Measurements from ENCODE around the gene EIF2B5.

The EIF2B5 gene

GRCh38 chr3:184155644-184156521 is 20.7 kb downstream of the EIF2B5 start:
- Histone ChIP-seq H3K27me3 (ENCODE audit: insufficient read depth, low read length, poor library complexity) (no peaks in the 10 kb centered on the region), H2AFZ (ENCODE audit: low read depth, low read length) (peak overlapping the region; percentile 88), H3K4me2 (ENCODE audit: insufficient read depth, low read length) (peak overlapping the region; percentile 99), H3K36me3 (ENCODE audit: insufficient read depth, low read length) (peaks cover 12% of the 10 kb centered on the region), H3K9ac (ENCODE audit: low read depth, low read length) (peak overlapping the region; percentile 74), H3K4me3 (ENCODE audit: low read depth in 1 of 2, low read length in 2 of 2) (peak overlapping the region; percentile 74 to 85), H3K9me3 (ENCODE audit: insufficient read depth, low read length, severe bottlenecking) (no peaks in the 10 kb centered on the region), H4K20me1 (ENCODE audit: insufficient read depth, low read length) (peaks cover 28% of the 10 kb centered on the region), H3K27ac (ENCODE audit: low read length) (peak overlapping the region; percentile 79), H3K79me2 (ENCODE audit: insufficient read depth, low read length) (peaks cover 57% of the 10 kb centered on the region), H3K4me1 (ENCODE audit: insufficient read depth, low read length) (peaks cover 52% of the 10 kb centered on the region)
- DNase-seq (peak; percentile 52), ATAC-seq (ENCODE audit: insufficient read depth, low read depth) (peak; percentile 67)
- TF ChIP-seq CTCF (IDR thresholded peaks at IDR 0.05; ENCODE audit: borderline replicate concordance, extremely low read depth, low read length, poor library complexity, severe bottlenecking) (no peak), EZH2 (IDR thresholded peaks at IDR 0.05; ENCODE audit: borderline replicate concordance, low read depth, low read length, severe bottlenecking) (no peak)

- peak overlapping the region; percentile 74 to 85 for H3K4me3 ChIP-seq (ENCODE audit: low read depth in 1 of 2, low read length in 2 of 2)
- H3K9ac ChIP-seq (ENCODE audit: low read depth, low read length), result peak overlapping the region; percentile 74
- H3K4me1 ChIP-seq (ENCODE audit: insufficient read depth, low read length), result peaks cover 52% of the 10 kb centered on the region
- peak; percentile 46 for DNase-seq
- H3K36me3 ChIP-seq (ENCODE audit: insufficient read depth, low read length), result peaks cover 13% of the 10 kb centered on the region
- H2AFZ ChIP-seq (ENCODE audit: low read depth, low read length), result peak overlapping the region; percentile 88
- no peak for TF ChIP-seq CTCF (IDR thresholded peaks at IDR 0.05; ENCODE audit: borderline replicate concordance, extremely low read depth, low read length, poor library complexity, severe bottlenecking)
- TF ChIP-seq EZH2 (IDR thresholded peaks at IDR 0.05; ENCODE audit: borderline replicate concordance, low read depth, low read length, severe bottlenecking), result no peak
- peak overlapping the region; percentile 79 for H3K27ac ChIP-seq (ENCODE audit: low read length)
- no peaks in the 10 kb centered on the region for H3K9me3 ChIP-seq (ENCODE audit: insufficient read depth, low read length, severe bottlenecking)
- H4K20me1 ChIP-seq (ENCODE audit: insufficient read depth, low read length), result peaks cover 28% of the 10 kb centered on the region
- peaks cover 63% of the 10 kb centered on the region for H3K79me2 ChIP-seq (ENCODE audit: insufficient read depth, low read length)
- ATAC-seq (ENCODE audit: insufficient read depth, low read depth), result peak; percentile 44
- H3K27me3 ChIP-seq (ENCODE audit: insufficient read depth, low read length, poor library complexity), result no peaks in the 10 kb centered on the region
- H3K4me2 ChIP-seq (ENCODE audit: insufficient read depth, low read length), result peak overlapping the region; percentile 99
Observed at GRCh38 chr3:184156522-184156955, 21.4 kb downstream of the EIF2B5 start.

GRCh38 chr3:184157206-184157605 is 22.0 kb downstream of the EIF2B5 start:
- no peak for TF ChIP-seq EZH2 (IDR thresholded peaks at IDR 0.05; ENCODE audit: borderline replicate concordance, low read depth, low read length, severe bottlenecking)
- TF ChIP-seq CTCF (IDR thresholded peaks at IDR 0.05; ENCODE audit: borderline replicate concordance, extremely low read depth, low read length, poor library complexity, severe bottlenecking), result no peak
- peaks cover 68% of the 10 kb centered on the region for H3K79me2 ChIP-seq (ENCODE audit: insufficient read depth, low read length)
- peak overlapping the region; percentile 74 for H3K9ac ChIP-seq (ENCODE audit: low read depth, low read length)
- H3K27me3 ChIP-seq (ENCODE audit: insufficient read depth, low read length, poor library complexity), result no peaks in the 10 kb centered on the region
- no peaks in the 10 kb centered on the region for H3K9me3 ChIP-seq (ENCODE audit: insufficient read depth, low read length, severe bottlenecking)
- ATAC-seq (ENCODE audit: insufficient read depth, low read depth) (no peak), DNase-seq (no peak)
- H3K4me1 ChIP-seq (ENCODE audit: insufficient read depth, low read length), result peaks cover 52% of the 10 kb centered on the region
- peak overlapping the region; percentile 99 for H3K4me2 ChIP-seq (ENCODE audit: insufficient read depth, low read length)
- peak overlapping the region; percentile 74 to 85 for H3K4me3 ChIP-seq (ENCODE audit: low read depth in 1 of 2, low read length in 2 of 2)
- peak overlapping the region; percentile 79 for H3K27ac ChIP-seq (ENCODE audit: low read length)
- peaks cover 33% of the 10 kb centered on the region for H4K20me1 ChIP-seq (ENCODE audit: insufficient read depth, low read length)
- H2AFZ ChIP-seq (ENCODE audit: low read depth, low read length), result no peak overlapping the region
- H3K36me3 ChIP-seq (ENCODE audit: insufficient read depth, low read length), result peaks cover 19% of the 10 kb centered on the region

All from DND-41 (cell line).